Measurements from ENCODE around the gene YPEL1.

DNA sequence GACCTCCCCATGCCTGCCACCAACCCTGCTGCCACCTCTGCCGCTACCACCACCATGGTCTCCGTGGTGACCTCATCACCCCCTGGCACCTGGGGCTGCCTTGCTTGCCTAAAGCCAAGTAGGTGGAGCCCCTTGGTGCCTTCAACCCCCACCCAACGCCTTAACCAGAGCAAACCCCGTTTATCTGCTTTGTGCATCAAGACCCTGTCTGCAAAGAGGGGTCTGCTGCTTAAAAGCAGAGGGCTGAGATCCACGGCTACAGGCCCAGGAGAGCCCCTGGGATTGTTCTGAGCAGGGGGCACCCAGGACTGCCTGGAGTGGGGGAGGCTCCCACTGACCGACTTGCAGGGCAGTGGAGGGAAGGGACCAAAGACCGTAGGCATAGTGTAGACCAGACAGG lies 74.7 kb downstream of the YPEL1 start:
- TF ChIP-seq, protein P1, sequence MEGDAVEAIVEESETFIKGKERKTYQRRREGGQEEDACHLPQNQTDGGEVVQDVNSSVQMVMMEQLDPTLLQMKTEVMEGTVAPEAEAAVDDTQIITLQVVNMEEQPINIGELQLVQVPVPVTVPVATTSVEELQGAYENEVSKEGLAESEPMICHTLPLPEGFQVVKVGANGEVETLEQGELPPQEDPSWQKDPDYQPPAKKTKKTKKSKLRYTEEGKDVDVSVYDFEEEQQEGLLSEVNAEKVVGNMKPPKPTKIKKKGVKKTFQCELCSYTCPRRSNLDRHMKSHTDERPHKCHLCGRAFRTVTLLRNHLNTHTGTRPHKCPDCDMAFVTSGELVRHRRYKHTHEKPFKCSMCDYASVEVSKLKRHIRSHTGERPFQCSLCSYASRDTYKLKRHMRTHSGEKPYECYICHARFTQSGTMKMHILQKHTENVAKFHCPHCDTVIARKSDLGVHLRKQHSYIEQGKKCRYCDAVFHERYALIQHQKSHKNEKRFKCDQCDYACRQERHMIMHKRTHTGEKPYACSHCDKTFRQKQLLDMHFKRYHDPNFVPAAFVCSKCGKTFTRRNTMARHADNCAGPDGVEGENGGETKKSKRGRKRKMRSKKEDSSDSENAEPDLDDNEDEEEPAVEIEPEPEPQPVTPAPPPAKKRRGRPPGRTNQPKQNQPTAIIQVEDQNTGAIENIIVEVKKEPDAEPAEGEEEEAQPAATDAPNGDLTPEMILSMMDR (IDR thresholded peaks at IDR 0.05; ENCODE audit: low read depth, low read length, missing input control) = no peak
- TF ChIP-seq, protein P2, sequence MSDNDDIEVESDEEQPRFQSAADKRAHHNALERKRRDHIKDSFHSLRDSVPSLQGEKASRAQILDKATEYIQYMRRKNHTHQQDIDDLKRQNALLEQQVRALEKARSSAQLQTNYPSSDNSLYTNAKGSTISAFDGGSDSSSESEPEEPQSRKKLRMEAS (IDR thresholded peaks at IDR 0.05) = no peak
- TF ChIP-seq, protein P3, sequence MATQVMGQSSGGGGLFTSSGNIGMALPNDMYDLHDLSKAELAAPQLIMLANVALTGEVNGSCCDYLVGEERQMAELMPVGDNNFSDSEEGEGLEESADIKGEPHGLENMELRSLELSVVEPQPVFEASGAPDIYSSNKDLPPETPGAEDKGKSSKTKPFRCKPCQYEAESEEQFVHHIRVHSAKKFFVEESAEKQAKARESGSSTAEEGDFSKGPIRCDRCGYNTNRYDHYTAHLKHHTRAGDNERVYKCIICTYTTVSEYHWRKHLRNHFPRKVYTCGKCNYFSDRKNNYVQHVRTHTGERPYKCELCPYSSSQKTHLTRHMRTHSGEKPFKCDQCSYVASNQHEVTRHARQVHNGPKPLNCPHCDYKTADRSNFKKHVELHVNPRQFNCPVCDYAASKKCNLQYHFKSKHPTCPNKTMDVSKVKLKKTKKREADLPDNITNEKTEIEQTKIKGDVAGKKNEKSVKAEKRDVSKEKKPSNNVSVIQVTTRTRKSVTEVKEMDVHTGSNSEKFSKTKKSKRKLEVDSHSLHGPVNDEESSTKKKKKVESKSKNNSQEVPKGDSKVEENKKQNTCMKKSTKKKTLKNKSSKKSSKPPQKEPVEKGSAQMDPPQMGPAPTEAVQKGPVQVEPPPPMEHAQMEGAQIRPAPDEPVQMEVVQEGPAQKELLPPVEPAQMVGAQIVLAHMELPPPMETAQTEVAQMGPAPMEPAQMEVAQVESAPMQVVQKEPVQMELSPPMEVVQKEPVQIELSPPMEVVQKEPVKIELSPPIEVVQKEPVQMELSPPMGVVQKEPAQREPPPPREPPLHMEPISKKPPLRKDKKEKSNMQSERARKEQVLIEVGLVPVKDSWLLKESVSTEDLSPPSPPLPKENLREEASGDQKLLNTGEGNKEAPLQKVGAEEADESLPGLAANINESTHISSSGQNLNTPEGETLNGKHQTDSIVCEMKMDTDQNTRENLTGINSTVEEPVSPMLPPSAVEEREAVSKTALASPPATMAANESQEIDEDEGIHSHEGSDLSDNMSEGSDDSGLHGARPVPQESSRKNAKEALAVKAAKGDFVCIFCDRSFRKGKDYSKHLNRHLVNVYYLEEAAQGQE (IDR thresholded peaks at IDR 0.05) = no peak
- TF ChIP-seq RAD21 (IDR thresholded peaks at IDR 0.05) = no peak
- TF ChIP-seq YY1 (IDR thresholded peaks at IDR 0.05) = no peak
- no peak for TF ChIP-seq JUND (IDR thresholded peaks at IDR 0.05)
- TF ChIP-seq, protein P4, sequence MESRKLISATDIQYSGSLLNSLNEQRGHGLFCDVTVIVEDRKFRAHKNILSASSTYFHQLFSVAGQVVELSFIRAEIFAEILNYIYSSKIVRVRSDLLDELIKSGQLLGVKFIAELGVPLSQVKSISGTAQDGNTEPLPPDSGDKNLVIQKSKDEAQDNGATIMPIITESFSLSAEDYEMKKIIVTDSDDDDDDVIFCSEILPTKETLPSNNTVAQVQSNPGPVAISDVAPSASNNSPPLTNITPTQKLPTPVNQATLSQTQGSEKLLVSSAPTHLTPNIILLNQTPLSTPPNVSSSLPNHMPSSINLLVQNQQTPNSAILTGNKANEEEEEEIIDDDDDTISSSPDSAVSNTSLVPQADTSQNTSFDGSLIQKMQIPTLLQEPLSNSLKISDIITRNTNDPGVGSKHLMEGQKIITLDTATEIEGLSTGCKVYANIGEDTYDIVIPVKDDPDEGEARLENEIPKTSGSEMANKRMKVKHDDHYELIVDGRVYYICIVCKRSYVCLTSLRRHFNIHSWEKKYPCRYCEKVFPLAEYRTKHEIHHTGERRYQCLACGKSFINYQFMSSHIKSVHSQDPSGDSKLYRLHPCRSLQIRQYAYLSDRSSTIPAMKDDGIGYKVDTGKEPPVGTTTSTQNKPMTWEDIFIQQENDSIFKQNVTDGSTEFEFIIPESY (IDR thresholded peaks at IDR 0.05) = no peak
- no peak for TF ChIP-seq HNF4A (conservative IDR thresholded peaks at IDR 0.05)
- TF ChIP-seq TAF1 (conservative IDR thresholded peaks at IDR 0.05) = no peak
- no peak for TF ChIP-seq FOXA1 (IDR thresholded peaks at IDR 0.05)
- no peak for TF ChIP-seq SP1 (IDR thresholded peaks at IDR 0.05)
- no peak for TF ChIP-seq GABPA (IDR thresholded peaks at IDR 0.05 in 1 of 2, conservative IDR thresholded peaks at IDR 0.05 in 1 of 2)
- TF ChIP-seq EGR1 (IDR thresholded peaks at IDR 0.05; ENCODE audit: low read depth in 2 of 2) = no peak
- no peak for TF ChIP-seq NR2F2 (IDR thresholded peaks at IDR 0.05)

Measured in liver (tissue), 3 donors.